K562 (cell line): Measurements from ENCODE around the gene CRADD. TPM values are rescaled to one million over a fixed set of nuclear protein-coding genes. Genes with fewer than 3 reads are reported as not detected.
A peak's percentile ranks its signal among the peaks of the same experiment; 100 is the strongest.

Source experiments
- CBFA2T3 ChIP-seq: fragments of 450-650 bp; IDR thresholded peaks from 2 replicates; pipeline ENCODE4 v1.6.1; 2017
- CBX5 ChIP-seq: IDR thresholded peaks from 2 replicates; pipeline ENCODE4 v1.6.1; 2014; ENCODE audit warnings: low read depth, borderline replicate concordance
- CTBP1 ChIP-seq: fragments of 450-650 bp; IDR thresholded peaks from 2 replicates; pipeline ENCODE4 v1.6.1; 2016; ENCODE audit warnings: borderline replicate concordance
- ELK3 ChIP-seq: fragments of 450-650 bp; formaldehyde crosslinking; IDR thresholded peaks from 2 replicates; pipeline ENCODE4 v1.4.0; 2020; ENCODE audit warnings: mild to moderate bottlenecking
- ETS1 ChIP-seq: conservative IDR thresholded peaks from 2 replicates; pipeline ENCODE4 v1.6.1; 2011; ENCODE audit warnings: low read depth, mild to moderate bottlenecking, low read length; ENCODE audit not compliant: control insufficient read depth
- FOSL1 ChIP-seq: fragments of 200-800 bp; sonication (Bioruptor generic); conservative IDR thresholded peaks from 2 replicates; pipeline ENCODE4 v1.6.1; 2016; ENCODE audit warnings: missing genetic modification characterization, missing compliant biosample characterization
- FOXK2 ChIP-seq, 2 experiments: fragments of 450-650 bp; IDR thresholded peaks in 1 of 2; conservative IDR thresholded peaks in 1 of 2; 2 replicates each; pipeline ENCODE4 v1.6.1; 2016; ENCODE audit warnings: low read depth in 2 of 2, mild to moderate bottlenecking in 1 of 2
- HDAC2 ChIP-seq: fragments of 450-650 bp; IDR thresholded peaks from 2 replicates; pipeline ENCODE4 v1.6.1; 2016; ENCODE audit warnings: mild to moderate bottlenecking
- JUND ChIP-seq, 2 experiments: IDR thresholded peaks; 2 replicates in 1 of 2; 3 replicates in 1 of 2; pipeline ENCODE4 v1.6.1; 2011; ENCODE audit warnings: borderline replicate concordance in 2 of 2, low read depth in 2 of 2, low read length in 2 of 2, improper control_type of control experiment in 1 of 2, missing biosample characterization in 1 of 2, missing genetic modification characterization in 1 of 2, missing genetic modification reagents in 1 of 2
- L3MBTL2 ChIP-seq: fragments of 450-650 bp; IDR thresholded peaks from 2 replicates; pipeline ENCODE4 v1.6.1; 2016; ENCODE audit warnings: mild to moderate bottlenecking, moderate library complexity
- MTA2 ChIP-seq: fragments of 450-650 bp; IDR thresholded peaks from 2 replicates; pipeline ENCODE4 v1.6.1; 2016; ENCODE audit warnings: low read depth
- NEUROD1 ChIP-seq: fragments of 150-350 bp; IDR thresholded peaks from 2 replicates; pipeline ENCODE4 v1.6.1; 2014; ENCODE audit warnings: borderline replicate concordance, low read length, low read depth; ENCODE audit not compliant: partially characterized antibody
- OTX1 ChIP-seq: fragments of 450-650 bp; formaldehyde crosslinking; IDR thresholded peaks from 2 replicates; pipeline ENCODE4 v1.4.0; 2022; ENCODE audit warnings: mild to moderate bottlenecking
- RBM14 ChIP-seq: fragments of 200-400 bp; formaldehyde crosslinking; IDR thresholded peaks from 2 replicates; pipeline ENCODE4 v1.6.1; 2018; ENCODE audit warnings: low read depth, mild to moderate bottlenecking, low read length, moderate library complexity, borderline replicate concordance; ENCODE audit not compliant: insufficient read depth
- RCOR1 ChIP-seq, 2 experiments: IDR thresholded peaks; 2 replicates each; pipeline ENCODE4 v1.6.1; 2012; ENCODE audit warnings: low read depth in 2 of 2, low read length in 2 of 2, borderline replicate concordance in 1 of 2, improper control_type of control experiment in 1 of 2
- SPI1 ChIP-seq: IDR thresholded peaks from 2 replicates; pipeline ENCODE4 v1.6.1; 2011; ENCODE audit warnings: low read depth, low read length, control low read depth, borderline replicate concordance
- TAL1 ChIP-seq: fragments of 450-650 bp; IDR thresholded peaks from 2 replicates; pipeline ENCODE4 v1.6.1; 2016; ENCODE audit warnings: mild to moderate bottlenecking
- TSHZ1 ChIP-seq: fragments of 250-450 bp; sonication (Bioruptor Pico); IDR thresholded peaks from 2 replicates; pipeline ENCODE4 v1.4.0; 2020; ENCODE audit warnings: mild to moderate bottlenecking, moderate library complexity
- XRCC5 ChIP-seq: fragments of 200-400 bp; formaldehyde crosslinking; IDR thresholded peaks from 2 replicates; pipeline ENCODE4 v1.6.1; 2017; ENCODE audit warnings: low read depth, mild to moderate bottlenecking, low read length
- ZNF124 ChIP-seq: sonication (generic); formaldehyde crosslinking; IDR thresholded peaks from 2 replicates; pipeline ENCODE4 v1.8.1; 2022; ENCODE audit warnings: missing genetic modification reagents
- ZNF143 ChIP-seq: sonication (generic); formaldehyde crosslinking; IDR thresholded peaks from 2 replicates; pipeline ENCODE4 v1.9.0; 2022; ENCODE audit warnings: mild to moderate bottlenecking, missing genetic modification reagents
- ZNF583 ChIP-seq: fragments of 250-450 bp; sonication (Bioruptor Pico); IDR thresholded peaks from 2 replicates; pipeline ENCODE4 v1.4.0; 2020
- polyA plus RNA-seq, 8 experiments: library from polyadenylated mRNA; depleted of rRNA in 4 of 8; stranded (reverse) in 5 of 8; unstranded in 3 of 8; fragments of >200 nt; fragmentation: Nextera tagmentation in 2 of 8; fragmentation: Illumina TruSeq in 1 of 8; extraction: Ambion mirVana in 2 of 8; extraction: Trizol in 1 of 8; gene quantifications; 2 replicates each; pipeline versions ENCODE4 v1.2.1 to v1.2.3, GENCODE V29; 2011 to 2014; ENCODE audit warnings: inconsistent platforms in 1 of 8, missing spikeins in 1 of 8
- total RNA-seq, 7 experiments: library from RNA; depleted of rRNA in 6 of 7; stranded (reverse); fragments of >200 nt in 6 of 7; fragmentation: Illumina TruSeq in 2 of 7; extraction: Trizol in 2 of 7; gene quantifications; 2 replicates each; pipeline versions ENCODE4 v1.2.1 to v1.2.3, GENCODE V29; 2011 to 2021; ENCODE audit warnings: low replicate concordance in 1 of 7

The CRADD gene
- total and polyA plus RNA-seq, 9 of the 15 experiments (the other 6 are each of a cell fraction or from before 2014, with no cell fraction given), result 20.5 to 41.1 (median 25.9) TPM

DNA sequence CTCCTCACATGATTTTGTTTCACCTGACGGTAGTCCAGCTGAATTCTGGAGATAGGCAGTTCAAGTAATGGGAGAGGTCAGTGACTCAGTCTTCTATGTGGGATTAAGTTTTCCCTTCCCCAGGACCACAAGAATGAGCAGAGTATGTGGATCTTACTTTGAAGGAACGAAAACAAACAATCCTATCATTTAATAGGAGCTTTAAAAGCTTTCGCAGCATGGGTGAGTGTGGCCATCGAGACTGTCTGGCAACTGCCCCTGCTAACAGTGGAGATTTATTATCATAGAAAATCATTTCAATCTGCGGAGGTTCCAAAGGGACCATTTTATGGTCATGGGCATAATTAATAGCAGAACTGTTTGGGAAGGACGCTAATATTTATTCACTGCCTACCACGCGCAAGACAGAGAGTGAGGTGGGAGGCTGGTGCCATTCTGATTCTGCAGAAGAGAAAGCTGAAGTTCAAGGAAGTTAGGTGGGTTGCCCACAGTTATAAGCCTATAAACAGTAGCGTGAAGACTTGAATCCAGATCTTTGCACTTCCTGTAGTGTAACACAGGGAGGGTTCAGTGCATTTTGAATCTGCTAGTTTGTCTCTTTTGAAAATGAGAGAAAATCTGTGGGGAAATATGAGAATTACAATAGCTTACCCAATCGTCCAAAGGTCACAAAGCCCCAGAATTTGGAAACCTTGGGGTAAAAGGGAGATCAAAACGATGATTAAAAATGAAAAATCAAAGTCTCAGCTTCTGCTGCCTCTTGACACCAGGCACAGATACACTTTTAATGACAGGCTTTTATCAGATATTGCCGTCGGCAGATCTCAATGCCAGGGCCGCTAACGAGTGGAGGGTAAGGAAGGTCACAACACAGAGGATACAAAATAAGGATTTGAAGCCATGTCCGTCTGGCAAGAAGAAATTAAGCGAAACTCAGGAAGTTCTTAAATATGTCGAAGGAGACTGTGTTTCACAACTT is 209.6 kb downstream of the CRADD start (continued):
- TF ChIP-seq TSHZ1 (CRISPR knock-in tag) (no peak), OTX1 (no peak), NEUROD1 (no peak), ETS1 (no peak), TAL1 (peak; percentile 51; the same call in 1 of the 2 replicates), SPI1 (no peak), L3MBTL2 (no peak), JUND (IDR thresholded peaks at IDR 0.05; ENCODE audit: borderline replicate concordance, low read depth, low read length) (peak; percentile 80), JUND (tag; IDR thresholded peaks at IDR 0.05; ENCODE audit: borderline replicate concordance, low read depth, low read length) (peak; percentile 72; the same call in 2 of the 3 replicates), CBFA2T3 (peak; percentile 70), HDAC2 (no peak), RBM14 (no peak), CTBP1 (peak; percentile 61; the same call in 1 of the 2 replicates), ELK3 (CRISPR knock-in tag) (no peak), ZNF583 (CRISPR knock-in tag) (peak; percentile 60; the same call in 1 of the 2 replicates), FOXK2 (conservative IDR thresholded peaks at IDR 0.05 in 1 of 2, IDR thresholded peaks at IDR 0.05 in 1 of 2; ENCODE audit: low read depth in 2 of 2) (no peak), XRCC5 (no peak), ZNF124 (CRISPR knock-in tag) (no peak), FOSL1 (peak; percentile 91), MTA2 (peak; percentile 61; the same call in 1 of the 2 replicates), RCOR1 (IDR thresholded peaks at IDR 0.05; ENCODE audit: borderline replicate concordance in 1 of 2, low read depth in 2 of 2, low read length in 2 of 2) (0 out of 4 replicates have a peak, but pooled peaks of 1 of the 2 experiments have one; percentile 7), ZNF143 (CRISPR knock-in tag) (no peak), CBX5 (no peak)
